ENCODE results near the gene UBAC2.

UBAC2 gene

DNA sequence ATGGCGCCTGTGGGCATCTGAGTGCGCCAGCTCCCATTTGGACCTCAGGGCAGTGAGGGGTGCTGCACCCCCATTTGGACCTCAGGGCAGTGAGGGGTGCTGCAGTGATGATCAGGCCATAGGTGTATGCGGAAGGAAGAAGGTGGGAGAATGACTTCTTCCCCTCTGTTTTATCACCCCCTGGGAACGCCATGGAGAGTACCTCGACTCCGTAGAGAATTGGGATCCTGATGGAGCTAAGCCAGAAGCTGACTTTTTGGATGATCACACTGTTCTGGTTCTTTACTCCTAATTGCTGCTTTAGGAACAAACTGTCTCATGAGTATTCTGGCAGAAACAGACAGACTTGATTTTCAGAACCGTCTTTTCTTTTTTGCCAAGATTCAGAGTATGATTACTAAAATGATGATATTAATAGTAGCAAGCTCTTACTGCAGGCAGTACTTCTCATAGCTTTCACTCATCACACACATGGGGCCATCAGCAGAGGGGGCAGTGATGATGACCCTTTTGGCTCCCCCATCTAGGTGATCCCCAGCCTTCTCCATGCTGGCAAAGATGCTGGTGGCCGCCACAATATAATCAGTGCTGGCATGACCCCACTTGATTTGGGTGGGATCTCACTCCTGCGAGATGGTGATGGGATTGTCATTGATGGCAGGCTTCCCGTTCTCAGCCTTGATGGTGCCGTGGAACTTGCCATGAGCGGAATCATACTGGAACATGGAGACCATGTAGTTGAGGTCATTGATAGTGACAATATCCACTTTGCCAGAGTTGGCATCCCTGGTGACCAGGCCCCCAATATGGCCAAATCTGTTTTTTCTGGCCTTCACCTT lies 10.3 kb upstream of the UBAC2 start:
- Histone ChIP-seq H3K36me3 (ENCODE audit: control insufficient read depth in 1 of 2, insufficient read depth in 2 of 2, low read length in 2 of 2) (no peaks in the 10 kb centered on the region), H3K27me3 (ENCODE audit: low read depth, low read length) (no peaks in the 10 kb centered on the region), H3K9me3 (ENCODE audit: control insufficient read depth in 1 of 2, low read length in 2 of 2) (no peaks in the 10 kb centered on the region), H3K27ac (ENCODE audit: low read length) (no peak overlapping the region), H3K4me3 (ENCODE audit: low read depth in 1 of 2, low read length in 2 of 2) (no peak overlapping the region), H3K4me1 (ENCODE audit: control insufficient read depth in 1 of 2, insufficient read depth in 2 of 2, low read length in 2 of 2) (peaks cover 11 to 18% of the 10 kb centered on the region in 2 donors)

DNA sequence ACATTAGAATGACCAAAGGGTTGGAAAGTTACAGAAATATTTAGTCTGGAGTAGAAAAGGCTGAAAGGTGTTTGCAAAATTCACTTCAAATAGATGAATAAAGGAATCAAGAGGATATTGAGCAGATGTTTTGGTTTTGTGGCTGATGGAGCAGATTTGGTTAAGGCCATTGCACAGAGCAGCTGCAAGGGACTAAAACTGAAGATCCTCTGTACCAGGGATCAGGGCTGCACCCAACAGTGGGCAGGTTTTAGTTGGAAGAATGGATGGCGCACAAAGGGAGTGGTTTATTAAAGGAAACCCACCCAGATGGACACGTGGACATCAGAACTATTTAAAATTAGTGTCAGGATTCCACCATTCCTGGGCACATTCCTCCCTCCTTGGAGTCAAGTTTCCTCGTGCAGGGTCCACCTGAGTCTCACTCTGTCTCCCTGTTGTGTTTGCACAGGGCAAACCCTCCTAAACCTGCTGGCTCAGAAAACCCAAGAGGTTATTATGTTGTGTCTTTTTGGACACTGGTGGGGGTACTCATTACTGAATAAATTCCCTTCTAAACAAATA lies 9.2 kb upstream of the UBAC2 start:
- H3K4me3 ChIP-seq (ENCODE audit: low read depth in 1 of 2, low read length in 2 of 2) = no peak overlapping the region
- no peak overlapping the region for H3K27ac ChIP-seq (ENCODE audit: low read length)
- no peaks in the 10 kb centered on the region for H3K27me3 ChIP-seq (ENCODE audit: low read depth, low read length)
- H3K9me3 ChIP-seq (ENCODE audit: control insufficient read depth in 1 of 2, low read length in 2 of 2) = no peaks in the 10 kb centered on the region
- no peaks in the 10 kb centered on the region for H3K36me3 ChIP-seq (ENCODE audit: control insufficient read depth in 1 of 2, insufficient read depth in 2 of 2, low read length in 2 of 2)
- peaks cover 11 to 18% of the 10 kb centered on the region in 2 donors for H3K4me1 ChIP-seq (ENCODE audit: control insufficient read depth in 1 of 2, insufficient read depth in 2 of 2, low read length in 2 of 2)

GRCh38 chr13:99191900-99192399 lies 8.7 kb upstream of the UBAC2 start:
- Histone ChIP-seq H3K4me3 (ENCODE audit: low read depth in 1 of 2, low read length in 2 of 2) (no peak overlapping the region), H3K27ac (ENCODE audit: low read length) (no peak overlapping the region)

DNA sequence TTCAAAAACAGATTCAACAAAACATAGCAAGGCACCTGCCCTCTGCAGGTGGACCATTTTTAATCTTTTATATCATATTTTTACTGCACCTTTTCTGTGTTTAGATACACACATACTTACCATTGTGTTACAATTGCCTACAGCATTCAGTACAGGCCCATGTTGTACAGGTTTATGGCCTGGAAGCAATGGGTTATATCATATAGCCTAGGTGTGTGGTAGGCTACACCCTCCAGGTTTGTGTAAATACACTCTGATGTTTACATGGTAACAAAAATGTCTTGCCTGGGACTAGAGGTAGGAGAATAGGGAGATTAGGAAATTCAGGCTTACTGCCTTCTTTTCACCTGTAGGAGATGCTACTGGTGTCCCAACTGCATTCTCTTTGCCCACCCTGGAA lies 8.2 kb upstream of the UBAC2 start:
- H3K27me3 ChIP-seq (ENCODE audit: low read depth, low read length) = no peaks in the 10 kb centered on the region
- no peaks in the 10 kb centered on the region for H3K36me3 ChIP-seq (ENCODE audit: control insufficient read depth in 1 of 2, insufficient read depth in 2 of 2, low read length in 2 of 2)
- H3K27ac ChIP-seq (ENCODE audit: low read length) = no peak overlapping the region
- no peaks in the 10 kb centered on the region for H3K9me3 ChIP-seq (ENCODE audit: control insufficient read depth in 1 of 2, low read length in 2 of 2)
- no peak overlapping the region for H3K4me3 ChIP-seq (ENCODE audit: low read depth in 1 of 2, low read length in 2 of 2)
- H3K4me1 ChIP-seq (ENCODE audit: control insufficient read depth in 1 of 2, insufficient read depth in 2 of 2, low read length in 2 of 2) = peaks cover 11 to 18% of the 10 kb centered on the region in 2 donors

More at GRCh38 chr13:99191900-99192399, 8.7 kb upstream of the UBAC2 start:
- H3K27me3 ChIP-seq (ENCODE audit: low read depth, low read length) = no peaks in the 10 kb centered on the region
- H3K9me3 ChIP-seq (ENCODE audit: control insufficient read depth in 1 of 2, low read length in 2 of 2) = no peaks in the 10 kb centered on the region
- peaks cover 11 to 18% of the 10 kb centered on the region in 2 donors for H3K4me1 ChIP-seq (ENCODE audit: control insufficient read depth in 1 of 2, insufficient read depth in 2 of 2, low read length in 2 of 2)
- no peaks in the 10 kb centered on the region for H3K36me3 ChIP-seq (ENCODE audit: control insufficient read depth in 1 of 2, insufficient read depth in 2 of 2, low read length in 2 of 2)

GRCh38 chr13:99193152-99193551 lies 7.5 kb upstream of the UBAC2 start:
- no peaks in the 10 kb centered on the region for H3K27me3 ChIP-seq (ENCODE audit: low read depth, low read length)
- no peaks in the 10 kb centered on the region for H3K9me3 ChIP-seq (ENCODE audit: control insufficient read depth in 1 of 2, low read length in 2 of 2)
- H3K36me3 ChIP-seq (ENCODE audit: control insufficient read depth in 1 of 2, insufficient read depth in 2 of 2, low read length in 2 of 2) = no peaks in the 10 kb centered on the region
- peaks cover 11 to 18% of the 10 kb centered on the region in 2 donors for H3K4me1 ChIP-seq (ENCODE audit: control insufficient read depth in 1 of 2, insufficient read depth in 2 of 2, low read length in 2 of 2)
- H3K27ac ChIP-seq (ENCODE audit: low read length) = no peak overlapping the region
- no peak overlapping the region for H3K4me3 ChIP-seq (ENCODE audit: low read depth in 1 of 2, low read length in 2 of 2)

DNA sequence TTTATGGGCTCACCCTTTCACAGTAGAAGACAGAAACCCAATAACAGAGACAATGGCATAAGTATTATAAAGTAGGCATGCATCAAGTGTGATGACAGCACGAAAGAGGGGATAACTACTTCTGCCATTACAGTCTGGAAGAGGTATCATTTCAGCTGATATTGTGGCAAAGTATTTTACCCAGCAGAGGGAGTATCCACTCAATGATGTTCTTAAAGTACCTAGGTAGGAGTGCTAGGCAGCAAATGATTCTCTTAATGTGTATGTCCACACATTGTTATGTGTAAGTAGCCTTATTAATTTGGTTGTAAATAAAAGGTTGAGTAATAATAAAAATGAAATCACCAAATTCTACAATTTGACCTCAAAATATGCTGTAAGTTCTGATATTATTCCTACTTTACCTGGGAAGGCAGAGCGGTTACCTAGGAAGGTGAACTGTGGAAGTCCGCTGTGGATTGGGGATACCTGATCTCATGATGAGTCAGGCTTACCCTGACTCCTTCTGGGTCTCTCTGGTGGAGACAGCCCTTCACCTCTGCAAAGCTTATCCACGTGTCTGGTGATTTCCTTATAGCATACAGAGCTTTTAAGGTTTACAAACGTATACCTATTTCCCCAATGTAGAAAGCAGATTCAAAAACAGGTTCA lies 4.1 kb upstream of the UBAC2 start:
- H3K27me3 ChIP-seq (ENCODE audit: low read depth, low read length) = no peaks in the 10 kb centered on the region
- no peaks in the 10 kb centered on the region for H3K36me3 ChIP-seq (ENCODE audit: control insufficient read depth in 1 of 2, insufficient read depth in 2 of 2, low read length in 2 of 2)
- H3K4me1 ChIP-seq (ENCODE audit: control insufficient read depth in 1 of 2, insufficient read depth in 2 of 2, low read length in 2 of 2) = peaks cover 3 to 6% of the 10 kb centered on the region in 2 donors
- H3K9me3 ChIP-seq (ENCODE audit: control insufficient read depth in 1 of 2, low read length in 2 of 2) = no peaks in the 10 kb centered on the region
- H3K4me3 ChIP-seq (ENCODE audit: low read depth in 1 of 2, low read length in 2 of 2) = no peak overlapping the region
- H3K27ac ChIP-seq (ENCODE audit: low read length) = no peak overlapping the region

- Histone ChIP-seq H3K27ac (ENCODE audit: low read length) (no peak overlapping the region), H3K4me3 (ENCODE audit: low read depth in 1 of 2, low read length in 2 of 2) (no peak overlapping the region), H3K9me3 (ENCODE audit: control insufficient read depth in 1 of 2, low read length in 2 of 2) (no peaks in the 10 kb centered on the region)
Observed at GRCh38 chr13:99197117-99197651, 3.5 kb upstream of the UBAC2 start.

DNA sequence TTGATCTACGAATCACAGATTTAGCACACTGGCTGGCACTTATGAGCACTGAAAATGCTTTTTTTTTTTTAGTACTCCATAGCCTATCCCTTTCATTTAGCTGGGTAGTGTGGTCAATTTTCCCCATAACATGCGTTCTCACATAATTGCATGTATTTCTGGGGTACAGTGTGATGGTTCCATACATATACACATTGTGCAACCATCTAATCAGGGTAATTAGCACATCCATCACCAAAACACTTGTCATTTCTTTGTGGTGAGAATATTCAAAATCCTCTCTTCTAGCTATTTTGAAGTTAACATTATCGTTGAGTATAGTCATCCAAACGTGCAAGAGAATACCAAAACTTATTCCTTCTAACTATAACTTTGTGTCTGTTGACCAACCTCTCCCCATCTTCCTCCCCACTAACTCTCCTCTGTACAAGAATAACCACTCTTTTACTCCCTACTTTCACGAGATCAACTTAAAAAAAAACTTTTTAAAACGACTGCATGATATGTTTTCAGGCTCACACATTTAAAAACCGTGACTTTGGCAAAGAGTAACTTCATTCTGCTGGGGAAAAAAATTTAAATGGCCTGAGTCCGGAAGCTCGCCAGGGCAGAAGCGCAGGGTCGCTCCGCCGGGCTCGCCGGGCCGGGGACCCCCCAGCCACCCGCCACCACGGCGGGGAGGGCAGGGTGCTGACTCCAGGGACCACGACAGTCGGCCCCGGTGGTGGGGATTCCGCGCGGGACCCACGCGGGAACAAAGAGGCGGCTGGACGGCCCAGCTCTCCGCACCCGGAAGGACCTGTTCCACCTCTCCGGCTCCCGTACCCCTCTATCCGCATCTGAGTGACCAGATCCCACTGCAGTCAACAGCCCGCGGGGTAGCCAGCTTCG lies 868 bp upstream of the UBAC2 start:
- H3K4me3 ChIP-seq (ENCODE audit: low read depth in 1 of 2, low read length in 2 of 2) = peak overlapping the region; percentile 96 to 97
- H3K27ac ChIP-seq (ENCODE audit: low read length) = peak overlapping the region; percentile 87
- H3K9me3 ChIP-seq (ENCODE audit: control insufficient read depth in 1 of 2, low read length in 2 of 2) = no peaks in the 10 kb centered on the region
- no peaks in the 10 kb centered on the region for H3K36me3 ChIP-seq (ENCODE audit: control insufficient read depth in 1 of 2, insufficient read depth in 2 of 2, low read length in 2 of 2)
- no peaks in the 10 kb centered on the region for H3K27me3 ChIP-seq (ENCODE audit: low read depth, low read length)
- H3K4me1 ChIP-seq (ENCODE audit: control insufficient read depth in 1 of 2, insufficient read depth in 2 of 2, low read length in 2 of 2) = peaks cover 0 to 13% of the 10 kb centered on the region in 2 donors

More at GRCh38 chr13:99197117-99197651, 3.5 kb upstream of the UBAC2 start:
- Histone ChIP-seq H3K27me3 (ENCODE audit: low read depth, low read length) (no peaks in the 10 kb centered on the region), H3K36me3 (ENCODE audit: control insufficient read depth in 1 of 2, insufficient read depth in 2 of 2, low read length in 2 of 2) (no peaks in the 10 kb centered on the region), H3K4me1 (ENCODE audit: control insufficient read depth in 1 of 2, insufficient read depth in 2 of 2, low read length in 2 of 2) (peaks cover 0 to 2% of the 10 kb centered on the region in 2 donors)

GRCh38 chr13:99203601-99204579 lies 3.2 kb downstream of the UBAC2 start:
- Histone ChIP-seq H3K36me3 (ENCODE audit: control insufficient read depth in 1 of 2, insufficient read depth in 2 of 2, low read length in 2 of 2) (no peaks in the 10 kb centered on the region), H3K27ac (ENCODE audit: low read length) (no peak overlapping the region), H3K9me3 (ENCODE audit: control insufficient read depth in 1 of 2, low read length in 2 of 2) (no peaks in the 10 kb centered on the region), H3K27me3 (ENCODE audit: low read depth, low read length) (no peaks in the 10 kb centered on the region), H3K4me3 (ENCODE audit: low read depth in 1 of 2, low read length in 2 of 2) (no peak overlapping the region), H3K4me1 (ENCODE audit: control insufficient read depth in 1 of 2, insufficient read depth in 2 of 2, low read length in 2 of 2) (peaks cover 0 to 13% of the 10 kb centered on the region in 2 donors)

Measured in muscle layer of duodenum (tissue), 2 donors.